Measurements from ENCODE around the gene ATXN10. TPM values are rescaled to one million over a fixed set of nuclear protein-coding genes. Genes with fewer than 3 reads are reported as not detected.

The ATXN10 gene
- total and polyA plus RNA-seq, 2 of the 13 experiments (the other 11 are each of a cell fraction or from before 2014, with no cell fraction given) = 60.1 to 194 TPM

DNA sequence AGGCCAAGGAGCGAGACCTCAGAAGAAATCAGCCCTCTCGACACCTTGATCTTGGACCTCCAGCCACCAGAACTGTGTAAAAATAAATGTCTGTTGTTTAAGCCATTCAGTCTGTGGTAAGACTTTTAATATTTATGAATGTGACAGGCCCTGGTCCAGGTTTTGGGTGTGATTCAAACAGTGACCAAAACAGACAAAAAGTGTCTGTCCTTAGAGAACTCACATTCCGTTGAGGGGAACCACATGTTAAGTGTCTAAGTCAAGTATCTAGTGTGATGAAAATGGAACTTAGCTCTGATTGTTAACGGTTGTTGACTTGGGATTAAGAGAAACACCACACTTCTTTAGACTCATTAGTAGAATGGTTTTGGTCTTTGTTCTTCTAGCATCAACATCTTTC lies 22.2 kb downstream of the ATXN10 start:
- FAIRE-seq = no peak

DNA sequence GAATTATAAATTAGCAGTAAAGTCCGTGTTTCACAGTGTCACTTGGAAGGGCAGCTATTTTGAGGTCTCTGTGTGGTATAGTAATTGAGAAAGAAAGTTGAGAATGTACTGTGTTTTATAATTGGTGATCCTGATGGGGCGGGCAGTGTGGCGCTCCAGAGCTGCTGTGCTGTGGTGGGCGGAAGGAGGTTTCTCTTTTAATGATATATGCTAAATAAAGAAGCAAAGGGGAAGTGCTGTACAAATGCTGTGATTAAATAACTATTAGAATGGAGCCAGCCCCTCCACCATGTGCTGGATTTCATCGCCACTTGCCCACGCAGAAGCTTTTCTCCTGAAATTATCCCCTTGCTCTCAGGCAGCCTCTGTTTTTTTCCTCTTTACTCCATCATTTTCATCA lies 24.6 kb downstream of the ATXN10 start:
- DNase-seq (ENCODE audit: low spot score) (no peak), FAIRE-seq (no peak), ATAC-seq (no peak)
- H3K4me3 ChIP-seq (replicated peaks in 1 of 3; ENCODE audit: insufficient read depth in 1 of 3, low read depth in 2 of 3, low read length in 3 of 3) = no peak overlapping the region
- no peak overlapping the region for H3K4me2 ChIP-seq (ENCODE audit: low read depth, low read length)
- no peak for TF ChIP-seq ZBTB7A (CRISPR knock-in tag; IDR thresholded peaks at IDR 0.05)
- TF ChIP-seq CBX5 (CRISPR knock-in tag; IDR thresholded peaks at IDR 0.05; ENCODE audit: borderline replicate concordance) = no peak
- TF ChIP-seq, protein P1, sequence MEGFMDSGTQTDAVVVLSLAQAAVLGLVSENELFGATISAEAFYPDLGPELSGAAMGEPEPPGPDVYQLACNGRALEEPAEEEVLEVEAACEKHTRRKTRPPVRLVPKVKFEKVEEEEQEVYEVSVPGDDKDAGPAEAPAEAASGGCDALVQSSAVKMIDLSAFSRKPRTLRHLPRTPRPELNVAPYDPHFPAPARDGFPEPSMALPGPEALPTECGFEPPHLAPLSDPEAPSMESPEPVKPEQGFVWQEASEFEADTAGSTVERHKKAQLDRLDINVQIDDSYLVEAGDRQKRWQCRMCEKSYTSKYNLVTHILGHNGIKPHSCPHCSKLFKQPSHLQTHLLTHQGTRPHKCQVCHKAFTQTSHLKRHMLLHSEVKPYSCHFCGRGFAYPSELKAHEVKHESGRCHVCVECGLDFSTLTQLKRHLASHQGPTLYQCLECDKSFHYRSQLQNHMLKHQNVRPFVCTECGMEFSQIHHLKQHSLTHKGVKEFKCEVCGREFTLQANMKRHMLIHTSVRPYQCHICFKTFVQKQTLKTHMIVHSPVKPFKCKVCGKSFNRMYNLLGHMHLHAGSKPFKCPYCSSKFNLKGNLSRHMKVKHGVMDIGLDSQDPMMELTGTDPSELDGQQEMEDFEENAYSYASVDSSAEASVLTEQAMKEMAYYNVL (CRISPR knock-in tag; IDR thresholded peaks at IDR 0.05; ENCODE audit: borderline replicate concordance) = no peak
- TF ChIP-seq, protein P2, sequence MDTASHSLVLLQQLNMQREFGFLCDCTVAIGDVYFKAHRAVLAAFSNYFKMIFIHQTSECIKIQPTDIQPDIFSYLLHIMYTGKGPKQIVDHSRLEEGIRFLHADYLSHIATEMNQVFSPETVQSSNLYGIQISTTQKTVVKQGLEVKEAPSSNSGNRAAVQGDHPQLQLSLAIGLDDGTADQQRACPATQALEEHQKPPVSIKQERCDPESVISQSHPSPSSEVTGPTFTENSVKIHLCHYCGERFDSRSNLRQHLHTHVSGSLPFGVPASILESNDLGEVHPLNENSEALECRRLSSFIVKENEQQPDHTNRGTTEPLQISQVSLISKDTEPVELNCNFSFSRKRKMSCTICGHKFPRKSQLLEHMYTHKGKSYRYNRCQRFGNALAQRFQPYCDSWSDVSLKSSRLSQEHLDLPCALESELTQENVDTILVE (CRISPR knock-in tag; IDR thresholded peaks at IDR 0.05) = no peak
- TF ChIP-seq RFX5 (IDR thresholded peaks at IDR 0.05; ENCODE audit: low read depth, low read length) = no peak
- no peak for TF ChIP-seq SMYD3 (CRISPR knock-in tag; IDR thresholded peaks at IDR 0.05)
- TF ChIP-seq SYNCRIP (IDR thresholded peaks at IDR 0.05; ENCODE audit: insufficient read depth, low read depth, low read length) = no peak
- TF ChIP-seq ZNF713 (CRISPR knock-in tag; IDR thresholded peaks at IDR 0.05) = no peak
- no peak for TF ChIP-seq TBL1XR1 (IDR thresholded peaks at IDR 0.05; ENCODE audit: borderline replicate concordance, low read length, partially characterized antibody)
- TF ChIP-seq HOXA7 (CRISPR knock-in tag; IDR thresholded peaks at IDR 0.05) = no peak
- H3K9ac ChIP-seq (ENCODE audit: insufficient read depth, low read depth, low read length) = no peak overlapping the region
- H3K27ac ChIP-seq (ENCODE audit: extremely low read length, insufficient read depth, low read length) = no peak overlapping the region
- ChIA-PET CTCF (ENCODE audit: low intra/inter-chr PET ratio, low total read pairs) (no interaction called here), POLR2A (no interaction called here)
- in situ Hi-C loops (cut with HindIII; ENCODE audit: extremely low pct_ligation_motif_present, low pct_unique_long_range_greater_than_20kb) (no loop called here), intact Hi-C loops (cut with micrococcal nuclease; ENCODE audit: unreplicated experiment) (no loop called here)
- H3K79me2 ChIP-seq (ENCODE audit: insufficient read depth, low read length) = peaks cover 15% of the 10 kb centered on the region
- no peaks in the 10 kb centered on the region for H3K27me3 ChIP-seq (ENCODE audit: control insufficient read depth in 1 of 2, insufficient read depth in 2 of 2, low read length in 2 of 2)
- no peaks in the 10 kb centered on the region; the same call in 1 of the 2 replicates for H4K20me1 ChIP-seq (ENCODE audit: insufficient read depth, low read length)
- BruUV-seq (replicated peaks) = no TSS peak
- H2AFZ ChIP-seq (ENCODE audit: low read length) = no peak overlapping the region
- over 99% methylated on average over 6 of the region's 6 CpGs for WGBS (ENCODE audit: low lambda C conversion rate)
- H3K36me3 ChIP-seq (replicated peaks in 1 of 2; ENCODE audit: control insufficient read depth in 1 of 2, insufficient read depth in 2 of 2, low read length in 2 of 2) = peaks cover 15 to 50% of the 10 kb centered on the region in 2 experiments
- no peaks in the 10 kb centered on the region for H3K9me3 ChIP-seq (ENCODE audit: low read length)
- H3K4me1 ChIP-seq (ENCODE audit: insufficient read depth, low read length) = peaks cover 8% of the 10 kb centered on the region; the same call in 1 of the 2 replicates

More for the DNA sequence above, 22.2 kb downstream of the ATXN10 start:
- Histone ChIP-seq H3K9ac (ENCODE audit: insufficient read depth, low read depth, low read length) (no peak overlapping the region), H3K9me3 (ENCODE audit: low read length) (no peaks in the 10 kb centered on the region), H3K4me3 (replicated peaks in 1 of 3; ENCODE audit: insufficient read depth in 1 of 3, low read depth in 2 of 3, low read length in 3 of 3) (no peak overlapping the region), H3K27ac (ENCODE audit: extremely low read length, insufficient read depth, low read length) (no peak overlapping the region), H4K20me1 (ENCODE audit: insufficient read depth, low read length) (no peaks in the 10 kb centered on the region; the same call in 1 of the 2 replicates), H3K79me2 (ENCODE audit: insufficient read depth, low read length) (peaks cover 23% of the 10 kb centered on the region), H3K36me3 (replicated peaks in 1 of 2; ENCODE audit: control insufficient read depth in 1 of 2, insufficient read depth in 2 of 2, low read length in 2 of 2) (peaks cover 12 to 46% of the 10 kb centered on the region in 2 experiments), H3K4me1 (ENCODE audit: insufficient read depth, low read length) (peaks cover 8% of the 10 kb centered on the region; the same call in 1 of the 2 replicates), H2AFZ (ENCODE audit: low read length) (no peak overlapping the region), H3K4me2 (ENCODE audit: low read depth, low read length) (no peak overlapping the region), H3K27me3 (ENCODE audit: control insufficient read depth in 1 of 2, insufficient read depth in 2 of 2, low read length in 2 of 2) (no peaks in the 10 kb centered on the region)
- WGBS (ENCODE audit: low lambda C conversion rate) = 93% methylated on average over 4 of the region's 4 CpGs
- ATAC-seq (no peak), DNase-seq (ENCODE audit: low spot score) (no peak)
- in situ Hi-C loops (cut with HindIII; ENCODE audit: extremely low pct_ligation_motif_present, low pct_unique_long_range_greater_than_20kb) = no loop called here
- no TSS peak for BruUV-seq (replicated peaks)
- TF ChIP-seq BCL6 (CRISPR knock-in tag; IDR thresholded peaks at IDR 0.05) = no peak
- TF ChIP-seq TBX2 (CRISPR knock-in tag; IDR thresholded peaks at IDR 0.05; ENCODE audit: borderline replicate concordance) = no peak
- TF ChIP-seq, protein P3, sequence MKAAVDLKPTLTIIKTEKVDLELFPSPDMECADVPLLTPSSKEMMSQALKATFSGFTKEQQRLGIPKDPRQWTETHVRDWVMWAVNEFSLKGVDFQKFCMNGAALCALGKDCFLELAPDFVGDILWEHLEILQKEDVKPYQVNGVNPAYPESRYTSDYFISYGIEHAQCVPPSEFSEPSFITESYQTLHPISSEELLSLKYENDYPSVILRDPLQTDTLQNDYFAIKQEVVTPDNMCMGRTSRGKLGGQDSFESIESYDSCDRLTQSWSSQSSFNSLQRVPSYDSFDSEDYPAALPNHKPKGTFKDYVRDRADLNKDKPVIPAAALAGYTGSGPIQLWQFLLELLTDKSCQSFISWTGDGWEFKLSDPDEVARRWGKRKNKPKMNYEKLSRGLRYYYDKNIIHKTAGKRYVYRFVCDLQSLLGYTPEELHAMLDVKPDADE (CRISPR knock-in tag; IDR thresholded peaks at IDR 0.05) = no peak
- TF ChIP-seq SNAPC2 (CRISPR knock-in tag; IDR thresholded peaks at IDR 0.05) = no peak
- CTCF ChIA-PET (ENCODE audit: low intra/inter-chr PET ratio, low total read pairs) = no interaction called here
- intact Hi-C loops (cut with micrococcal nuclease; ENCODE audit: unreplicated experiment) = no loop called here
- POLR2A ChIA-PET = no interaction called here

Data from HepG2 (cell line).